Muscle layer of duodenum (tissue), 2 donors: ENCODE results near the gene GPR158.

Experiments
- H3K27ac ChIP-seq: one replicate; pipeline ENCODE4 v1.7.0; 2013; ENCODE audit warnings: mild to moderate bottlenecking, low read length
- H3K27me3 ChIP-seq: one replicate; pipeline ENCODE4 v1.7.0; 2013; ENCODE audit warnings: low read depth, mild to moderate bottlenecking, control low read depth, low read length
- H3K36me3 ChIP-seq, 2 donors: one replicate each; pipeline ENCODE4 v1.7.0; 2013; ENCODE audit warnings: low read length in 2 of 2, control low read depth in 1 of 2, mild to moderate bottlenecking in 1 of 2; ENCODE audit not compliant: insufficient read depth in 2 of 2, control insufficient read depth in 1 of 2
- H3K4me1 ChIP-seq, 2 donors: one replicate each; pipeline ENCODE4 v1.7.0; 2013; ENCODE audit warnings: low read length in 2 of 2, mild to moderate bottlenecking in 2 of 2, control low read depth in 1 of 2, moderate library complexity in 1 of 2; ENCODE audit not compliant: insufficient read depth in 2 of 2, control insufficient read depth in 1 of 2
- H3K4me3 ChIP-seq, 2 donors: one replicate each; pipeline ENCODE4 v1.7.0; 2013; ENCODE audit warnings: low read length in 2 of 2, low read depth in 1 of 2, mild to moderate bottlenecking in 1 of 2
- H3K9me3 ChIP-seq, 2 donors: one replicate each; pipeline ENCODE4 v1.7.0; 2013; ENCODE audit warnings: low read length in 2 of 2, control low read depth in 1 of 2, mild to moderate bottlenecking in 1 of 2; ENCODE audit not compliant: control insufficient read depth in 1 of 2
- donor health status: healthy.

Gene GPR158

GRCh38 chr10:25582961-25583360 is 408.2 kb downstream of the GPR158 start:
- Histone ChIP-seq H3K4me1 (no peaks in the 10 kb centered on the region), H3K36me3 (no peaks in the 10 kb centered on the region), H3K9me3 (no peaks in the 10 kb centered on the region), H3K27me3 (no peaks in the 10 kb centered on the region), H3K27ac (no peak overlapping the region), H3K4me3 (no peak overlapping the region)

- Histone ChIP-seq H3K36me3 (no peaks in the 10 kb centered on the region), H3K9me3 (no peaks in the 10 kb centered on the region), H3K4me3 (no peak overlapping the region), H3K27ac (no peak overlapping the region), H3K4me1 (no peaks in the 10 kb centered on the region), H3K27me3 (no peaks in the 10 kb centered on the region)
These were observed 425.9 kb downstream of the GPR158 start for GRCh38 chr10:25600651-25601050.

- H3K9me3 ChIP-seq, result no peaks in the 10 kb centered on the region
- H3K4me1 ChIP-seq, result no peaks in the 10 kb centered on the region
- H3K4me3 ChIP-seq, result no peak overlapping the region
- no peaks in the 10 kb centered on the region for H3K36me3 ChIP-seq
- H3K27me3 ChIP-seq, result no peaks in the 10 kb centered on the region
- no peak overlapping the region for H3K27ac ChIP-seq
These were observed 429.8 kb downstream of the GPR158 start for GRCh38 chr10:25604591-25604990.

GRCh38 chr10:25614652-25615051 is 439.9 kb downstream of the GPR158 start:
- Histone ChIP-seq H3K4me1 (no peaks in the 10 kb centered on the region), H3K27ac (no peak overlapping the region), H3K36me3 (no peaks in the 10 kb centered on the region)

GRCh38 chr10:25615926-25616325 is 441.1 kb downstream of the GPR158 start:
- peaks cover 0 to under 1% of the 10 kb centered on the region in 2 donors for H3K9me3 ChIP-seq
- H3K36me3 ChIP-seq, result no peaks in the 10 kb centered on the region
- H3K4me3 ChIP-seq, result no peak overlapping the region
- H3K27ac ChIP-seq, result no peak overlapping the region
- H3K27me3 ChIP-seq, result no peaks in the 10 kb centered on the region
- H3K4me1 ChIP-seq, result no peaks in the 10 kb centered on the region

More at GRCh38 chr10:25614652-25615051, 439.9 kb downstream of the GPR158 start:
- Histone ChIP-seq H3K4me3 (no peak overlapping the region), H3K9me3 (peaks cover 0 to 6% of the 10 kb centered on the region in 2 donors), H3K27me3 (no peaks in the 10 kb centered on the region)

GRCh38 chr10:25616903-25617592 is 442.2 kb downstream of the GPR158 start:
- Histone ChIP-seq H3K9me3 (no peaks in the 10 kb centered on the region), H3K36me3 (no peaks in the 10 kb centered on the region), H3K27me3 (no peaks in the 10 kb centered on the region), H3K4me3 (no peak overlapping the region), H3K4me1 (no peaks in the 10 kb centered on the region), H3K27ac (no peak overlapping the region)

GRCh38 chr10:25627606-25628005 is 452.8 kb downstream of the GPR158 start:
- H3K4me1 ChIP-seq, result no peaks in the 10 kb centered on the region
- H3K36me3 ChIP-seq, result no peaks in the 10 kb centered on the region
- H3K9me3 ChIP-seq, result no peaks in the 10 kb centered on the region
- H3K4me3 ChIP-seq, result no peak overlapping the region
- H3K27ac ChIP-seq, result no peak overlapping the region
- H3K27me3 ChIP-seq, result no peaks in the 10 kb centered on the region

GRCh38 chr10:25629333-25629732 is 454.5 kb downstream of the GPR158 start:
- Histone ChIP-seq H3K27ac (no peak overlapping the region), H3K27me3 (no peaks in the 10 kb centered on the region), H3K4me1 (no peaks in the 10 kb centered on the region), H3K36me3 (no peaks in the 10 kb centered on the region), H3K9me3 (no peaks in the 10 kb centered on the region), H3K4me3 (no peak overlapping the region)

GRCh38 chr10:25631471-25631870 is 456.7 kb downstream of the GPR158 start:
- Histone ChIP-seq H3K4me3 (no peak overlapping the region), H3K4me1 (no peaks in the 10 kb centered on the region), H3K9me3 (no peaks in the 10 kb centered on the region), H3K27me3 (no peaks in the 10 kb centered on the region), H3K36me3 (no peaks in the 10 kb centered on the region), H3K27ac (no peak overlapping the region)

- H3K4me3 ChIP-seq, result no peak overlapping the region
- H3K36me3 ChIP-seq, result no peaks in the 10 kb centered on the region
- no peaks in the 10 kb centered on the region for H3K27me3 ChIP-seq
- no peaks in the 10 kb centered on the region for H3K9me3 ChIP-seq
- H3K27ac ChIP-seq, result no peak overlapping the region
- H3K4me1 ChIP-seq, result no peaks in the 10 kb centered on the region
These were observed 458.0 kb downstream of the GPR158 start for GRCh38 chr10:25632802-25633201.

- Histone ChIP-seq H3K27ac (no peak overlapping the region), H3K9me3 (no peaks in the 10 kb centered on the region), H3K4me3 (no peak overlapping the region), H3K27me3 (no peaks in the 10 kb centered on the region), H3K4me1 (no peaks in the 10 kb centered on the region), H3K36me3 (no peaks in the 10 kb centered on the region)
These were observed 458.7 kb downstream of the GPR158 start for GRCh38 chr10:25633542-25633941.

- Histone ChIP-seq H3K36me3 (no peaks in the 10 kb centered on the region), H3K27ac (no peak overlapping the region), H3K9me3 (no peaks in the 10 kb centered on the region)
These were observed 464.8 kb downstream of the GPR158 start for GRCh38 chr10:25639646-25640045.

More at GRCh38 chr10:25639646-25640045, 464.8 kb downstream of the GPR158 start:
- Histone ChIP-seq H3K4me3 (no peak overlapping the region), H3K4me1 (no peaks in the 10 kb centered on the region), H3K27me3 (no peaks in the 10 kb centered on the region)
